Fibroblast of villous mesenchyme (primary cell): ENCODE results near the gene ITGA5. TPM values are rescaled to one million over a fixed set of nuclear protein-coding genes. Genes with fewer than 3 reads are reported as not detected.
A peak's percentile ranks its signal among the peaks of the same experiment; 100 is the strongest.
"Not testable (repeated sequence)": the region's sequence is repeated elsewhere in the genome, so short reads cannot be mapped to it uniquely, and the experiment has no call there.

ENCODE experiments used
- DNase-seq: peaks from one replicate; pipeline ENCODE4 v3.0.0-alpha.2; 2010; ENCODE audit warnings: low read depth
- H3K4me3 ChIP-seq: 2 replicates; pipeline ENCODE4 v1.5.1; 2011; ENCODE audit warnings: low read depth, mild to moderate bottlenecking, low read length
- total RNA-seq: library from RNA; depleted of rRNA; stranded (reverse); fragments of >200 nt; gene quantifications from 2 replicates; pipeline ENCODE4 v1.2.3, GENCODE V29; 2012
- TF ChIP-seq, protein P1 (sequence below): IDR thresholded peaks from 2 replicates; pipeline ENCODE4 v1.5.1; 2012; ENCODE audit warnings: low read depth, mild to moderate bottlenecking, low read length; ENCODE audit not compliant: insufficient read depth

The ITGA5 gene
- total RNA-seq, 1 donor, result 431 TPM

- no peak overlapping the region for H3K4me3 ChIP-seq
- no peak for DNase-seq
- TF ChIP-seq, protein P1, sequence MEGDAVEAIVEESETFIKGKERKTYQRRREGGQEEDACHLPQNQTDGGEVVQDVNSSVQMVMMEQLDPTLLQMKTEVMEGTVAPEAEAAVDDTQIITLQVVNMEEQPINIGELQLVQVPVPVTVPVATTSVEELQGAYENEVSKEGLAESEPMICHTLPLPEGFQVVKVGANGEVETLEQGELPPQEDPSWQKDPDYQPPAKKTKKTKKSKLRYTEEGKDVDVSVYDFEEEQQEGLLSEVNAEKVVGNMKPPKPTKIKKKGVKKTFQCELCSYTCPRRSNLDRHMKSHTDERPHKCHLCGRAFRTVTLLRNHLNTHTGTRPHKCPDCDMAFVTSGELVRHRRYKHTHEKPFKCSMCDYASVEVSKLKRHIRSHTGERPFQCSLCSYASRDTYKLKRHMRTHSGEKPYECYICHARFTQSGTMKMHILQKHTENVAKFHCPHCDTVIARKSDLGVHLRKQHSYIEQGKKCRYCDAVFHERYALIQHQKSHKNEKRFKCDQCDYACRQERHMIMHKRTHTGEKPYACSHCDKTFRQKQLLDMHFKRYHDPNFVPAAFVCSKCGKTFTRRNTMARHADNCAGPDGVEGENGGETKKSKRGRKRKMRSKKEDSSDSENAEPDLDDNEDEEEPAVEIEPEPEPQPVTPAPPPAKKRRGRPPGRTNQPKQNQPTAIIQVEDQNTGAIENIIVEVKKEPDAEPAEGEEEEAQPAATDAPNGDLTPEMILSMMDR, result peak; percentile 13
Measured at GRCh38 chr12:54355104-54355815, 63.8 kb downstream of the ITGA5 start.

DNA sequence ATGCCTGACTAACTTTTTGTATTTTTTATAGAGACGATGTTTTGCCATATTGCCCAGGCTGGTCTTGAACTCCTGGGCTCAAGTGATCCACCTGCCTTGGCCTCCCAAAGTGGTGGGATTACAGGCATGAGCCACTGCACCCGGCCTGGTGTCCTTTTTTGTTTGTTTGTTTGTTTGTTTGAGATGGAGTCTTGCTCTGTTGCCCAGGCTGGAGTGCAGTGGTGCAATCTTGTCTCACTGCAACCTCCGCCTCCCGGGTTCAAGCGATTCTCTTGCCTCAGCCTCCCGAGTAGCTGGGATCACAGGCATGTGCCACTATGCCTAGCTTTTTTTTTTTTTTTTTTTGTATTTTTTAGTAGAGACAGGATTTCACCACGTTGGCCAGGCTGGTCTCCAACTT, 64.8 kb downstream of the ITGA5 start:
- H3K4me3 ChIP-seq, DNase-seq: not testable (repeated sequence)

GRCh38 chr12:54352891-54353874, 65.9 kb downstream of the ITGA5 start:
- H3K4me3 ChIP-seq, result no peak overlapping the region
- TF ChIP-seq, protein P1, result no peak
- peak; percentile 74 for DNase-seq

DNA sequence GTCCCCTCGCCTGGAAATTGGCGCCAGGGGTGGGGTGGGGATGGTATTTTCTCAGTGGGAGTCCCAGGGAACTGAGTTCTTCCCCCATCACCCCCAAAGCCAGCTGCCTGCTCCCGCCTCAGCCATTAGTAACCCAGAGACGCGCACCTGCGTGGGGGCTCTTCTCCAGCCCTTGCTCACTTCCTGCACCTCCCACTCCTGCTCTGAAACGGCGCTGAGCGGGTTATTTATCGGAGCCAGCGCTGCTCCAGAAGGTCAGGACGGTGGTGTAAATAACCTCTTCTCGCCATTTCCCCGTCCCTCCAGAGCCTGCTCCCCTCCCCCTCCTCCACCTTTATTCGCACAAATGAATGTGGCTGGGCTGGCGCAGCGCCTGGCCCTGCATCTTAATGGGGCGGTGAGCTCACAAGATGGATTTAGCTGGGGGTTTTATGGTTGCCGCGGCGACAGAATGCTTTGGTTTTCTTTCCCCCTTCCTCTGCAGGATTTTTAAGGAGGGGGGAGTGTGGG, 67.0 kb downstream of the ITGA5 start:
- TF ChIP-seq, protein P1, result no peak
- no peak overlapping the region for H3K4me3 ChIP-seq
- DNase-seq, result peak; percentile 68

- DNase-seq, result no peak
- TF ChIP-seq, protein P1, result no peak
- no peak overlapping the region for H3K4me3 ChIP-seq
Measured at GRCh38 chr12:54351341-54351740, 67.7 kb downstream of the ITGA5 start.

DNA sequence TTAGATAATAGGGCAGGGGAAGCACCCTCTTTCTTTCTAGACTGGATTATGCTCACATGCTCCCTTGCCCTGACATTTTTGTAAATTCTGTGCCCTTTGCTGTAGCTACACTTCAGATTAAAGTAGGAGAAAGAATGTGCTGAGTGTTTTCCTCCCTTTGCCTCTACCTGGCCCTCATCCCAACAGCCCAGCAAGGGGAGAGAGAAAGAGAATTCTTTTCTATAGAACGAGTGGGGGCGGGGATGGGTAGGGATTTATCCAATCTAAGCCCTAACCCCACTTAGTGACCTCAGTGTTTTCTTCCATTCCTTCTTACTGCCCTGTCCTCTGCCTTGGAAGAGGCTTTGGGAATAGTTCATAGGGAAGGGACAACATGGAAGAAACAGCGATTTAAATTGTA, 68.3 kb downstream of the ITGA5 start:
- H3K4me3 ChIP-seq, result no peak overlapping the region
- TF ChIP-seq, protein P1, result no peak
- no peak for DNase-seq

GRCh38 chr12:54349679-54350078, 69.4 kb downstream of the ITGA5 start:
- no peak overlapping the region for H3K4me3 ChIP-seq
- TF ChIP-seq, protein P1, result no peak

More at GRCh38 chr12:54349679-54350078, 69.4 kb downstream of the ITGA5 start:
- DNase-seq, result no peak
